Measurements from ENCODE around the gene CORO2A.

The CORO2A gene

DNA sequence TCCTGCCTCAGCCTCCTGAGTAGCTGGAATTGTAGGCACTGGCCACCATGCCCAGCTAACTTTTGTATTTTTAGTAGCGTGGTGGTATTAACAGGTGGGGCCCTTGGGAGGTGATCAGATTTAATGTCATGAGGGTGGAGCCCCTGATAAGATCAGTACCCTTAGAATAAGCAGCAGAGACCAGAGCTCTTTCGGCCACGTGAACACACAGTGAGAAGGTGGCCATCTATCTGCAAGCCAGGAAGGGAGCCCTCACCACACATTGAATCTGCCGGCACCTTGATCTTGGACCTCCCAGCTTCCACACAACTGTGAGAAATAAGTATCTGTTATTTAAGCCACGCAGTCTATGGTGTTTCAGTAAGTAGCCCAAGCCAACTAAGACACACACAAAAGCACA is 40.5 kb upstream of the CORO2A start:
- DNase-seq (ENCODE audit: low spot score): no peak
- TF ChIP-seq CTCF (IDR thresholded peaks at IDR 0.05; ENCODE audit: borderline replicate concordance, control extremely low read depth, extremely low read depth, insufficient read depth, missing control alignments): no peak
- in situ Hi-C loops (cut with MboI; ENCODE audit: low sequenced_read_pairs, unreplicated experiment): no loop called here

DNA sequence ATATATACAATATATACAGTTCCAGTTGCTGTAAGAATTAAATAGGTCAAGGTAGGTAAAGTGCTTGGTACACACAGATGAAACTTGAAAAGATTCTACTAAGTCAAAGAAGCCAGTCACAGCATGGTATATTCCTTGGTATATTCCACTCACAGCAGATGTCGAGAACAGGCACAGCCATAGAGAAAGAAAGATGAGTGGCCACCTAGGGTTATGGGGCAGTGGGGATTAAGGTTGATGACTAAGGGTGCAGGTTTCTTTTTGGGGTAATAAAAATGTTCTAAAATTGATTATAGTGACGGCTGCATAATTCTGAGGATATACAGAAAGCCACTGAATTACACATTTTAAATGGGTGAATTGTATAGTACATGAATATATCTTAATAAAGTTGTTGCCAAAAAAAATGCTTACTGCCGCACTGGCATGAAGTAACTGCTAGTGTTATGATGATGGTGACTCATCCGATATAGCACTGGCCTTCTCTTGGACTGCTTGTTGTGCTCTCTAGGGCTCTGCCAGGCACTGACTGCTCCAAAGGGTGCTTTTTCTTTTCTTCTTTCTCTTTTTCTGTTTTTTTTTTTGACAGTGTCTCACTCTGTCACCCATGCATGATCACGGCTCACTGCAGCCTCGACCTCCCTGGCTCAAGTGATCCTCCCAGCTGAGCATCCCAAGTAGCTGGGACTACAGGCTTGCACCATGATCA is 39.5 kb upstream of the CORO2A start:
- DNase-seq (ENCODE audit: low spot score): no peak
- TF ChIP-seq CTCF (IDR thresholded peaks at IDR 0.05; ENCODE audit: borderline replicate concordance, control extremely low read depth, extremely low read depth, insufficient read depth, missing control alignments): no peak
- in situ Hi-C loops (cut with MboI; ENCODE audit: low sequenced_read_pairs, unreplicated experiment): no loop called here

DNA sequence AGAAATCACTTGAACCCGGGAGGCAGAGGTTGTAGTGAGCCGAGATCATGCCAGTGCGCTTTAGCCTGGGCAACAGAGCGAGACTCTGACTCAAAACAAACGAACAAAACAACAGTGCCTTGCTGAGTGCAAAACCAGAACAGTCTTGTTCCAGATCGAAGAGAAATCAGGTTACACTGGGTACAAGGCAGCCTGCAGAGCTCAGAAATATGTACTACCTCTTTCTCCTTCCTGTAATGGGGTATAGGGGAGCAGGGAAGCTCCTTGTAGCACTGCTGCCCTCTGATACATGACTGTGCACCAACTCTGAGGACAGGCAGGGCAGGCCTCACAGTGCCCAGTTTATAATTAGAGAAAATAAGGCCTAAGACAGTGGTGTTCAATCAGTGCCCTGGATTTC is 38.4 kb upstream of the CORO2A start:
- in situ Hi-C loops (cut with MboI; ENCODE audit: low sequenced_read_pairs, unreplicated experiment): no loop called here
- no peak for DNase-seq (ENCODE audit: low spot score)

GRCh38 chr9:98230304-98230703 is 37.9 kb upstream of the CORO2A start:
- no peak for TF ChIP-seq CTCF (IDR thresholded peaks at IDR 0.05; ENCODE audit: borderline replicate concordance, control extremely low read depth, extremely low read depth, insufficient read depth, missing control alignments)
- DNase-seq (ENCODE audit: low spot score): no peak
- in situ Hi-C loops (cut with MboI; ENCODE audit: low sequenced_read_pairs, unreplicated experiment): no loop called here

More for the DNA sequence above, 38.4 kb upstream of the CORO2A start:
- TF ChIP-seq CTCF (IDR thresholded peaks at IDR 0.05; ENCODE audit: borderline replicate concordance, control extremely low read depth, extremely low read depth, insufficient read depth, missing control alignments): no peak

- no peak for DNase-seq (ENCODE audit: low spot score)
- TF ChIP-seq CTCF (IDR thresholded peaks at IDR 0.05; ENCODE audit: borderline replicate concordance, control extremely low read depth, extremely low read depth, insufficient read depth, missing control alignments): no peak
- in situ Hi-C loops (cut with MboI; ENCODE audit: low sequenced_read_pairs, unreplicated experiment): no loop called here
Observed at GRCh38 chr9:98229620-98230019, 37.2 kb upstream of the CORO2A start.

DNA sequence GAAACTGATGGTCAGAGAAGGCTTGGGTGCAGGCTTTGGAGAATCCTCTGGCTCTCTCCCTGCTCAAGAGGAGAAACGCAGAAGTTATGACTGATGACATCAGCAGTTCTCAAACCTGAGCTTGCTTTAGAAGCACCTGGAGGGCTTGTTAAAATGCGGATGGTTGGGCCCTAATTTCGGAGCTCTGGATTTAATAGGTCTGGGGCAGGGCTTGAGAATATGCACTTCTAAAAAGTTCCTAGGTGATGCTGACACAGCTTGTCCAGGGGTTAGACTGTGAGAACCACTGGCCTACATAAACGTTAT is 36.6 kb upstream of the CORO2A start:
- DNase-seq (ENCODE audit: low spot score): no peak
- TF ChIP-seq CTCF (IDR thresholded peaks at IDR 0.05; ENCODE audit: borderline replicate concordance, control extremely low read depth, extremely low read depth, insufficient read depth, missing control alignments): no peak
- in situ Hi-C loops (cut with MboI; ENCODE audit: low sequenced_read_pairs, unreplicated experiment): no loop called here

All from GM13976 (cell line).